ENCODE results near the gene RAB5A. TPM values are rescaled to one million over a fixed set of nuclear protein-coding genes. Genes with fewer than 3 reads are reported as not detected.

Gene RAB5A, protein sequence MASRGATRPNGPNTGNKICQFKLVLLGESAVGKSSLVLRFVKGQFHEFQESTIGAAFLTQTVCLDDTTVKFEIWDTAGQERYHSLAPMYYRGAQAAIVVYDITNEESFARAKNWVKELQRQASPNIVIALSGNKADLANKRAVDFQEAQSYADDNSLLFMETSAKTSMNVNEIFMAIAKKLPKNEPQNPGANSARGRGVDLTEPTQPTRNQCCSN
- 58.7 and 88.0 TPM in 2 replicates for total RNA-seq

GRCh38 chr3:19946832-19947548, at the start of gene RAB5A:
Gene RAB5A, plus strand, starts transcription at chr3:19947097. Its CDS starts 3,802 bp downstream, at chr3:19950899.

DNA sequence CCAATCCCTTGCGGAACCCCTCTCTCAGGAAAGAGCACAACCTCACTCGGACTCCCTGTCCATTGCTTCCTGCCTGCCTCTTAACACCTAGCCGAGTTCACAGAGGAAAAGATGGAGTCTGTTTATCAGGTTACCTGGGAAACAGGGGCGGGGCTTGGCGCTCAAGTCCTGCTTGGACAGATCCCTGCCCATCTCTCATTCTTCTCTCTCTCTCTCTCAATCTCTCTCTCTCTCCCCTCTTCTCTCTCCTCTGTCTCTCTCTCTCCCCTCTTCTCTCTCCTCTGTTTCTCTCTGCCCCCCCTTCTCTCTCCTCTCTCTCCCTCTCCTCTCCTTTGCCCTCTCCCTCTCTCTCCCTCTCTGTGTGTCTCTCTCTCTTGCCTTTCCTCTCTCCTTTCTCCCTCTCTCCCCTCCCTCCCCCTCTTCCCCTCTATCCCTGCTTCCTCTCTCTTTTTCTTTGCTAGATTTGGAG, 12.8 kb upstream of the RAB5A start, which contains the start of gene EFHB:
EFHB (minus strand) TSS at position 120 of the 469 bp plus-strand sequence. CDS start 199 bp downstream, outside the sequence.

DNA sequence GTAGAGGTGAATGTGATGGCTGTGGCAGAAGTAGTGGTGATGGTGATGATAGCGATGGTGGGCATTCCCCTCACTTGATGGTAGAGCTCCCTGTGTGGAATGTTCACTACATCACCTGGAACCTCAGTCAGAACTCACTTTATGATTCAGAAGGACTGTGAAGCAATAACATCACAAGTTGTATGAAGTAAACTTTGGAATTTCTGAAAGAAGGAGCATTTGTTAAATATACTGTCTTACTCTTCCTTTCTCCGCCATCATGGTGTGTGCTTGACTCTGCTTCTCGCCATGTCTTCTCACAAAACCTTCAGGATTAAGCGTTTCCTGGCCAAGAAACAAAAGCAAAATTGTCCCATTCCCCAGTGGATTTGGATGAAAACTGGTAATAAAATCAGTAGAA, 65.3 kb downstream of the RAB5A start, which contains the start of gene PP2D1:
PP2D1 (minus strand) TSS at position 101 of the 400 bp plus-strand sequence. CDS start 192 bp downstream, outside the sequence.

Other genes starting within 250 kb of the RAB5A start
- 0.65 TPM in 1 of 2 replicates, not detected in the other for gene EFHB, start 12.9 kb upstream of the RAB5A start, total RNA-seq
- gene PP2D1, start 65.2 kb downstream of the RAB5A start, total RNA-seq: not detected in 2 replicates
- gene KAT2B, start 93.3 kb downstream of the RAB5A start, total RNA-seq: 3.9 and 9.7 TPM in 2 replicates
- gene SGO1, start 239.1 kb downstream of the RAB5A start, total RNA-seq: 7.5 and 9.3 TPM in 2 replicates

Data from epithelial cell of umbilical artery (primary cell).